Prostate gland (tissue), 2 donors: ENCODE results near the gene NIBAN1. TPM values are rescaled to one million over a fixed set of nuclear protein-coding genes. Genes with fewer than 3 reads are reported as not detected.

Source experiments
- DNase-seq: peaks from one replicate; pipeline ENCODE4 v3.0.0-alpha.2; 2019; ENCODE audit warnings: low spot score
- H3K27ac ChIP-seq, 2 donors: fragments of 200-600 bp; sonication (generic); 2 replicates each; pipeline ENCODE4 v1.5.1; 2017 to 2019
- H3K27me3 ChIP-seq: fragments of 200-600 bp; sonication (generic); replicated peaks from 2 replicates; pipeline ENCODE4 v1.5.1; 2019; ENCODE audit not compliant: insufficient read depth
- H3K36me3 ChIP-seq, 2 donors: fragments of 200-600 bp; sonication (generic); 1 replicate in 1 of 2; 2 replicates in 1 of 2; pipeline versions ENCODE4 v1.5.1 to v1.8.1; 2017 to 2019
- H3K4me1 ChIP-seq: fragments of 200-600 bp; sonication (generic); replicated peaks from 2 replicates; pipeline ENCODE4 v1.5.1; 2019
- H3K4me3 ChIP-seq, 2 donors: fragments of 200-600 bp; sonication (generic); 2 replicates each; pipeline ENCODE4 v1.5.1; 2017 to 2019
- H3K9me3 ChIP-seq: fragments of 200-600 bp; sonication (generic); 2 replicates; pipeline ENCODE4 v1.5.1; 2017
- CTCF ChIP-seq, 4 experiments: fragments of 200-600 bp in 2 of 4; fragments of 450-650 bp in 2 of 4; sonication (generic) in 2 of 4; IDR thresholded peaks; 1 replicate in 3 of 4; 2 replicates in 1 of 4; pipeline ENCODE4 v1.5.1; 2016 to 2019; ENCODE audit warnings: antibody characterized with exemption in 4 of 4, mild to moderate bottlenecking in 2 of 4, moderate library complexity in 2 of 4
- POLR2A ChIP-seq: fragments of 450-650 bp; IDR thresholded peaks from one replicate; pipeline ENCODE4 v1.6.1; 2016; ENCODE audit warnings: antibody characterized with exemption, mild to moderate bottlenecking
- POLR2AphosphoS5 ChIP-seq: sonication (generic); formaldehyde crosslinking; IDR thresholded peaks from one replicate; pipeline ENCODE4 v1.6.1; 2017; ENCODE audit warnings: antibody characterized with exemption
- WGBS: methylation state at CpG from one replicate; pipeline ENCODE4 v1.1.5; 2018; 5-methylcytosine and 5-hydroxymethylcytosine counted together
- intact Hi-C: fragments of 100-400 bp; cut with DNase I; formaldehyde crosslinking; loops from one replicate; pipeline ENCODE4 v1.14.2; 2022
- small RNA-seq, 2 donors: library from RNA; depleted of rRNA; stranded (forward); fragments of <200 nt; gene quantifications; one replicate each; pipeline ENCODE3, GENCODE V24; 2016
- total RNA-seq, 2 donors: library from RNA; depleted of rRNA; stranded (reverse); fragments of >200 nt; gene quantifications; one replicate each; pipeline ENCODE4 v1.1.0, GENCODE V29; 2016

Gene NIBAN1
- total RNA-seq, 2 donors from 2014 or later, result 47.3 to 97.4 TPM

GRCh38 chr1:184929711-184930202 is 44.6 kb downstream of the NIBAN1 start:
- H3K27me3 ChIP-seq, result no peaks in the 10 kb centered on the region
- WGBS, result 22% methylated on average over 3 of the region's 3 CpGs
- intact Hi-C loops, result no loop called here
- H3K4me3 ChIP-seq, result peak overlapping the region in 1 of 2 donors; percentile 11
- H3K36me3 ChIP-seq, result no peaks in the 10 kb centered on the region
- H3K4me1 ChIP-seq, result no peaks in the 10 kb centered on the region
- H3K27ac ChIP-seq, result peak overlapping the region; percentile 60 to 63
- DNase-seq, result peak; percentile 93
- no peak for TF ChIP-seq CTCF (IDR thresholded peaks at IDR 0.05)
- TF ChIP-seq POLR2AphosphoS5, result peak; percentile 95
- TF ChIP-seq POLR2A, result no peak
- no peaks in the 10 kb centered on the region for H3K9me3 ChIP-seq

- intact Hi-C loops, result no loop called here
These were observed 45.9 kb downstream of the NIBAN1 start for GRCh38 chr1:184928394-184928793.

More at GRCh38 chr1:184928394-184928793, 45.9 kb downstream of the NIBAN1 start:
- TF ChIP-seq POLR2A (no peak), POLR2AphosphoS5 (no peak), CTCF (IDR thresholded peaks at IDR 0.05) (no peak)
- Histone ChIP-seq H3K27me3 (no peaks in the 10 kb centered on the region), H3K27ac (no peak overlapping the region), H3K36me3 (no peaks in the 10 kb centered on the region), H3K4me1 (no peaks in the 10 kb centered on the region), H3K4me3 (no peak overlapping the region), H3K9me3 (no peaks in the 10 kb centered on the region)
- no peak for DNase-seq
- WGBS, result 88% methylated on average over 2 of the region's 2 CpGs

Small RNA genes within 50 kb of the gene (small RNA-seq; reads per million reads assigned to genes)
- 0.09 to 0.60 reads per million in 2 donors for gene RNA5SP72

Other genes starting within 250 kb of the NIBAN1 start
- 10 to 100 TPM; 31.1 to 55.3 TPM for gene EDEM3, start 219.7 kb downstream of the NIBAN1 start, total RNA-seq
- gene RNF2, start 71.0 kb upstream of the NIBAN1 start, total RNA-seq, result 10 to 100 TPM; 16.9 to 33.1 TPM
- 10 to 100 TPM; 19.8 to 35.7 TPM for gene TRMT1L, start 182.4 kb upstream of the NIBAN1 start, total RNA-seq
- 10 to 100 TPM in 1 of 2 donors, 1 to 10 TPM in 1; 7.3 to 14.3 TPM for gene SWT1, start 182.7 kb upstream of the NIBAN1 start, total RNA-seq